DOHH2 (cell line): ENCODE data around the gene MDFI.

ENCODE experiments used
- H3F3A ChIP-seq: fragments of 200-600 bp; sonication (generic), shearing (Covaris generic); 2 replicates; pipeline ENCODE4 v1.6.0; 2016; ENCODE audit warnings: antibody characterized with exemption, mild to moderate bottlenecking; ENCODE audit not compliant: control insufficient read depth, insufficient read depth
- H3K27ac ChIP-seq: fragments of 200-600 bp; sonication (generic); 2 replicates; pipeline ENCODE4 v1.5.1; 2014; ENCODE audit warnings: low read depth, mild to moderate bottlenecking, low read length, moderate library complexity
- H3K27me3 ChIP-seq: fragments of 200-600 bp; sonication (generic); 2 replicates; pipeline ENCODE4 v1.6.1; 2014; ENCODE audit warnings: mild to moderate bottlenecking, low read length, mixed read lengths; ENCODE audit not compliant: control insufficient read depth
- H3K36me3 ChIP-seq: fragments of 200-600 bp; sonication (generic); 2 replicates; pipeline ENCODE4 v1.6.1; 2014; ENCODE audit warnings: mild to moderate bottlenecking, low read length, moderate library complexity, mixed read lengths; ENCODE audit not compliant: control insufficient read depth
- H3K4me1 ChIP-seq: fragments of 200-600 bp; sonication (generic); 2 replicates; pipeline ENCODE4 v1.6.1; 2014; ENCODE audit warnings: mild to moderate bottlenecking, low read length, mixed read lengths; ENCODE audit not compliant: control insufficient read depth
- H3K4me2 ChIP-seq: fragments of 200-600 bp; sonication (generic); 2 replicates; pipeline ENCODE4 v1.6.0; 2014; ENCODE audit warnings: mild to moderate bottlenecking, low read length, moderate library complexity
- H3K4me3 ChIP-seq: fragments of 200-600 bp; sonication (generic); 2 replicates; pipeline ENCODE4 v1.5.1; 2014; ENCODE audit warnings: mild to moderate bottlenecking, low read length, mixed read lengths
- H3K79me2 ChIP-seq: fragments of 200-600 bp; sonication (generic); 2 replicates; pipeline ENCODE4 v1.6.1; 2014; ENCODE audit warnings: mild to moderate bottlenecking, low read length, mixed read lengths; ENCODE audit not compliant: control insufficient read depth
- H3K9me2 ChIP-seq: fragments of 200-600 bp; sonication (generic); replicated peaks from 2 replicates; pipeline ENCODE4 v1.6.1; 2014; ENCODE audit warnings: mild to moderate bottlenecking, low read length, mixed read lengths; ENCODE audit not compliant: control insufficient read depth
- H3K9me3 ChIP-seq: fragments of 200-600 bp; sonication (generic); 2 replicates; pipeline ENCODE4 v1.6.1; 2014; ENCODE audit warnings: antibody characterized with exemption, low read length, mixed read lengths; ENCODE audit not compliant: control insufficient read depth, insufficient read depth
- H4K20me1 ChIP-seq: fragments of 200-600 bp; sonication (generic); 2 replicates; pipeline ENCODE4 v1.6.0; 2014; ENCODE audit warnings: low read depth, mild to moderate bottlenecking, antibody characterized with exemption, low read length, moderate library complexity; ENCODE audit not compliant: control insufficient read depth, insufficient read depth
- CTCF ChIP-seq: fragments of 200-600 bp; sonication (generic); IDR thresholded peaks from one replicate; pipeline ENCODE4 v1.5.1; 2014; ENCODE audit warnings: antibody characterized with exemption, mild to moderate bottlenecking, low read depth, low read length; ENCODE audit not compliant: poor library complexity, severe bottlenecking
- EZH2phosphoT487 ChIP-seq: fragments of 200-600 bp; sonication (generic); IDR thresholded peaks from 2 replicates; pipeline ENCODE4 v1.6.1; 2017; ENCODE audit warnings: borderline replicate concordance, mild to moderate bottlenecking, antibody characterized with exemption, low read length, moderate library complexity, mixed read lengths

MDFI gene

GRCh38 chr6:41638002-41638934, at the start of gene MDFI:
Gene MDFI, plus strand, starts transcription at chr6:41638468. Its CDS starts 282 bp downstream, at chr6:41638750.
- H3K9me3 ChIP-seq = no peaks in the 10 kb centered on the region
- H3K4me2 ChIP-seq = no peak within 1 kb of the TSS
- H3K79me2 ChIP-seq = no peaks in the 10 kb centered on the region
- H3K27me3 ChIP-seq = peaks cover 50% of the 10 kb centered on the region
- H3K9me2 ChIP-seq = no peaks in the 10 kb centered on the region
- TF ChIP-seq CTCF (no peak), EZH2phosphoT487 (0 out of 2 replicates have a peak, but pooled peaks have one; percentile 5)
- no peaks in the 10 kb centered on the region for H3K4me1 ChIP-seq
- no peaks in the 10 kb centered on the region for H3F3A ChIP-seq
- H3K27ac ChIP-seq = no peak within 1 kb of the TSS
- no peaks in the 10 kb centered on the region for H3K36me3 ChIP-seq
- no peaks in the 10 kb centered on the region for H4K20me1 ChIP-seq
- no peak within 1 kb of the TSS for H3K4me3 ChIP-seq

GRCh38 chr6:41589223-41589622, 49.0 kb upstream of the MDFI start:
- Histone ChIP-seq H3K4me2 (no peak overlapping the region), H3K9me3 (no peaks in the 10 kb centered on the region), H3K4me3 (no peak overlapping the region), H3K4me1 (no peaks in the 10 kb centered on the region), H3K27me3 (no peaks in the 10 kb centered on the region), H3K79me2 (no peaks in the 10 kb centered on the region), H3K9me2 (no peaks in the 10 kb centered on the region), H4K20me1 (peaks cover 1% of the 10 kb centered on the region; the same call in 1 of the 2 replicates), H3F3A (no peaks in the 10 kb centered on the region), H3K36me3 (no peaks in the 10 kb centered on the region; the same call in 1 of the 2 replicates), H3K27ac (no peak overlapping the region)
- TF ChIP-seq EZH2phosphoT487 (no peak), CTCF (no peak)

- Histone ChIP-seq H3F3A (no peaks in the 10 kb centered on the region), H3K4me3 (no peak overlapping the region), H3K27me3 (no peaks in the 10 kb centered on the region), H3K4me2 (no peak overlapping the region), H3K36me3 (no peaks in the 10 kb centered on the region; the same call in 1 of the 2 replicates), H4K20me1 (no peaks in the 10 kb centered on the region), H3K27ac (no peak overlapping the region), H3K79me2 (no peaks in the 10 kb centered on the region), H3K4me1 (no peaks in the 10 kb centered on the region), H3K9me2 (no peaks in the 10 kb centered on the region), H3K9me3 (no peaks in the 10 kb centered on the region)
- TF ChIP-seq CTCF (no peak), EZH2phosphoT487 (no peak)
These were observed 48.3 kb upstream of the MDFI start for GRCh38 chr6:41589636-41590622.
